Adrenal gland (tissue), 12 donors: ENCODE results near the gene SYNGR2. TPM values are rescaled to one million over a fixed set of nuclear protein-coding genes. Genes with fewer than 3 reads are reported as not detected.

Experiments
- DNase-seq, 7 donors: peaks; one replicate each; pipeline ENCODE4 v3.0.0-alpha.2; 2019 to 2020
- H3K27ac ChIP-seq, 5 donors: fragments of 200-600 bp; sonication (generic) in 4 of 5; 1 replicate in 3 of 5; 2 replicates in 2 of 5; pipeline versions ENCODE4 v1.5.1 to v1.8.0; 2016 to 2020; ENCODE audit warnings: mild to moderate bottlenecking in 1 of 5
- H3K27me3 ChIP-seq: fragments of 200-600 bp; 2 replicates; pipeline ENCODE4 v1.8.0; 2021
- H3K36me3 ChIP-seq, 2 donors: fragments of 200-600 bp; replicated peaks in 1 of 2; 1 replicate in 1 of 2; 2 replicates in 1 of 2; pipeline versions ENCODE4 v1.5.1 to v1.8.0; 2018 to 2022
- H3K4me1 ChIP-seq, 2 donors: fragments of 200-600 bp; replicated peaks in 1 of 2; 1 replicate in 1 of 2; 2 replicates in 1 of 2; pipeline versions ENCODE4 v1.5.1 to v1.8.0; 2018 to 2021
- H3K4me3 ChIP-seq, 4 donors: fragments of 200-600 bp; sonication (generic) in 3 of 4; one replicate each; pipeline ENCODE4 v1.5.1; 2016 to 2018
- H3K9me3 ChIP-seq, 3 donors: fragments of 200-600 bp; sonication (generic) in 1 of 3; replicated peaks in 1 of 3; 1 replicate in 2 of 3; 2 replicates in 1 of 3; pipeline versions ENCODE4 v1.5.1 to v1.8.0; 2016 to 2021
- CTCF ChIP-seq, 6 experiments: fragments of 450-650 bp in 4 of 6; fragments of 200-600 bp in 2 of 6; sonication (generic) in 1 of 6; IDR thresholded peaks; 1 replicate in 5 of 6; 2 replicates in 1 of 6; pipeline versions ENCODE4 v1.5.1 to v1.8.0; 2016 to 2021; ENCODE audit warnings: antibody characterized with exemption in 6 of 6, mild to moderate bottlenecking in 2 of 6, moderate library complexity in 1 of 6
- POLR2A ChIP-seq, 2 donors: fragments of 450-650 bp; IDR thresholded peaks; one replicate each; pipeline ENCODE4 v1.6.1; 2017; ENCODE audit warnings: antibody characterized with exemption in 2 of 2, mild to moderate bottlenecking in 2 of 2, moderate library complexity in 1 of 2
- WGBS, 4 donors: extraction: QIAGEN DNeasy Blood & Tissue Kit in 2 of 4; methylation state at CpG; one replicate each; pipeline versions ENCODE4 v1.1.5 to v1.1.7; 2013 to 2017; 5-methylcytosine and 5-hydroxymethylcytosine counted together
- intact Hi-C, 2 donors: fragments of 100-400 bp; cut with DNase I; formaldehyde crosslinking; loops; one replicate each; pipeline versions ENCODE4 v1.14.1 to v1.15.0; 2022 to 2023
- polyA plus RNA-seq, 3 donors: library from polyadenylated mRNA; stranded (reverse); fragments of 200-250 nt in 2 of 3; fragments of 350-450 nt in 1 of 3; fragmentation: Illumina TruSeq in 1 of 3; extraction: RNeasy Lipid Tissue Mini Kit (QIAGEN cat#74804) in 1 of 3; gene quantifications; one replicate each; pipeline ENCODE4 v1.2.3, GENCODE V29; 2013 to 2014
- total RNA-seq, 9 donors: library from RNA; depleted of rRNA in 4 of 9; stranded (reverse); fragments of >200 nt in 4 of 9; fragments of 120-200 nt in 1 of 9; fragmentation: NEBNext Ultra II Directional in 1 of 9; extraction: Animal tissue kit (Norgen Biotek cat#: 25700) in 1 of 9; gene quantifications; one replicate each; pipeline versions ENCODE4 v1.1.0 to v1.2.4, GENCODE V29; 2013 to 2023
- donor health status: healthy with polysubstance abuse.
- donor health status: Bipolar disorder and iron deficiency.
- donor health status: DM: yes; HTN: yes; CAD: no.
- donor health status: DM: no; HTN: no; CAD: no.
- donor health status: DM: no; HTN: no; CAD: no.
- donor health status: DM: yes; HTN: yes; CAD: no.

SYNGR2 gene
- total and polyA plus RNA-seq, 12 donors: 32.7 to 98.1 (median 58.3) TPM

- 64 to 86% (median 78%) methylated on average over 3 of the region's 3 CpGs for WGBS, 4 donors
- Histone ChIP-seq H3K27me3 (no peaks in the 10 kb centered on the region), H3K36me3 (no peaks in the 10 kb centered on the region), H3K27ac (no peak overlapping the region), H3K4me3 (no peak overlapping the region), H3K4me1 (no peaks in the 10 kb centered on the region), H3K9me3 (no peaks in the 10 kb centered on the region)
- DNase-seq: no peak
- intact Hi-C loops: no loop called here
- TF ChIP-seq POLR2A (IDR thresholded peaks at IDR 0.05): no peak
Observed at GRCh38 chr17:78208486-78208885, 40.1 kb downstream of the SYNGR2 start.

- no peak overlapping the region for H3K27ac ChIP-seq
- WGBS, 4 donors: 67 to 81% (median 74%) methylated on average over 10 of the region's 10 CpGs
- no peak for DNase-seq
- TF ChIP-seq CTCF (IDR thresholded peaks at IDR 0.05) (no peak), POLR2A (IDR thresholded peaks at IDR 0.05) (no peak)
- no peaks in the 10 kb centered on the region for H3K27me3 ChIP-seq
- no peaks in the 10 kb centered on the region for H3K36me3 ChIP-seq
- H3K4me3 ChIP-seq: no peak overlapping the region
- intact Hi-C loops: no loop called here
- no peaks in the 10 kb centered on the region for H3K9me3 ChIP-seq
- peaks cover 5 to 6% of the 10 kb centered on the region in 2 donors for H3K4me1 ChIP-seq
Observed at GRCh38 chr17:78210111-78210510, 41.7 kb downstream of the SYNGR2 start.

- no peaks in the 10 kb centered on the region for H3K9me3 ChIP-seq
- intact Hi-C loops: no loop called here
- H3K27me3 ChIP-seq: no peaks in the 10 kb centered on the region
- no peak overlapping the region for H3K4me3 ChIP-seq
- no peak for DNase-seq
- TF ChIP-seq CTCF (IDR thresholded peaks at IDR 0.05) (no peak), POLR2A (IDR thresholded peaks at IDR 0.05) (no peak)
- WGBS, 4 donors: 69 to 89% (median 84%) methylated on average over 11 of the region's 11 CpGs
- H3K36me3 ChIP-seq: no peaks in the 10 kb centered on the region
- peaks cover 5 to 6% of the 10 kb centered on the region in 2 donors for H3K4me1 ChIP-seq
- H3K27ac ChIP-seq: no peak overlapping the region
Observed at GRCh38 chr17:78211032-78211431, 42.7 kb downstream of the SYNGR2 start.

GRCh38 chr17:78214016-78214705 lies 45.8 kb downstream of the SYNGR2 start, which contains the start of gene BIRC5:
Gene BIRC5, plus strand, starts transcription at chr17:78214253. Its CDS starts 64 bp downstream, at chr17:78214317.
- no peaks in the 10 kb centered on the region for H3K9me3 ChIP-seq
- intact Hi-C loops: no loop called here
- 0 to 1% (median 0%) methylated on average over 1 to 60 of the region's 60 CpGs for WGBS, 4 donors
- H3K4me3 ChIP-seq: peak within 1 kb of the TSS in 2 of 4 donors; percentile 10 to 27
- no peak within 1 kb of the TSS for H3K27ac ChIP-seq
- TF ChIP-seq POLR2A (IDR thresholded peaks at IDR 0.05) (no peak), CTCF (IDR thresholded peaks at IDR 0.05) (no peak)
- H3K27me3 ChIP-seq: no peaks in the 10 kb centered on the region
- peaks cover 5 to 6% of the 10 kb centered on the region in 2 donors for H3K4me1 ChIP-seq
- DNase-seq: peak; percentile 77 to 90 (median 88)
- no peaks in the 10 kb centered on the region for H3K36me3 ChIP-seq

GRCh38 chr17:78214706-78215061 lies 46.3 kb downstream of the SYNGR2 start:
- H3K36me3 ChIP-seq: no peaks in the 10 kb centered on the region
- no peak for TF ChIP-seq POLR2A (IDR thresholded peaks at IDR 0.05)
- no peaks in the 10 kb centered on the region for H3K27me3 ChIP-seq
- no peak for DNase-seq
- WGBS, 4 donors: 17 to 33% (median 18%) methylated on average over 4 to 5 of the region's 5 CpGs
- H3K4me1 ChIP-seq: peaks cover 5 to 6% of the 10 kb centered on the region in 2 donors
- intact Hi-C loops: no loop called here
- peak overlapping the region in 1 of 4 donors; percentile 27 for H3K4me3 ChIP-seq
- H3K9me3 ChIP-seq: no peaks in the 10 kb centered on the region
- H3K27ac ChIP-seq: no peak overlapping the region
